Endothelial cell of umbilical vein (primary cell): ENCODE measurements around the gene DIS3L2.

Source experiments
- EZH2 ChIP-seq: IDR thresholded peaks from 2 replicates; pipeline ENCODE4 v1.6.1; 2012; ENCODE audit warnings: borderline replicate concordance, low read depth, mild to moderate bottlenecking, moderate library complexity, low read length, inconsistent platforms; ENCODE audit not compliant: severe bottlenecking
- GATA2 ChIP-seq: IDR thresholded peaks from 2 replicates; pipeline ENCODE4 v1.7.0; 2011; ENCODE audit warnings: low read depth, mild to moderate bottlenecking, moderate library complexity, mixed read lengths, low read length; ENCODE audit not compliant: insufficient read length, insufficient read depth
- MYC ChIP-seq: IDR thresholded peaks from one replicate; pipeline ENCODE4 v1.6.1; 2011; ENCODE audit warnings: mild to moderate bottlenecking, low read depth, low read length
- POLR2A ChIP-seq: IDR thresholded peaks from 2 replicates; pipeline ENCODE4 v1.6.1; 2012; ENCODE audit warnings: low read depth, mild to moderate bottlenecking, control low read depth, low read length
- TF ChIP-seq, protein P1 (sequence below), 2 donors: IDR thresholded peaks; 1 replicate in 1 of 2; 2 replicates in 1 of 2; pipeline ENCODE4 v1.5.1; 2011; ENCODE audit warnings: low read length in 2 of 2, mild to moderate bottlenecking in 2 of 2, moderate library complexity in 2 of 2, control low read depth in 1 of 2, inconsistent platforms in 1 of 2, low read depth in 1 of 2; ENCODE audit not compliant: insufficient read depth in 1 of 2; ENCODE audit errors: extremely low read depth in 1 of 2

DNA sequence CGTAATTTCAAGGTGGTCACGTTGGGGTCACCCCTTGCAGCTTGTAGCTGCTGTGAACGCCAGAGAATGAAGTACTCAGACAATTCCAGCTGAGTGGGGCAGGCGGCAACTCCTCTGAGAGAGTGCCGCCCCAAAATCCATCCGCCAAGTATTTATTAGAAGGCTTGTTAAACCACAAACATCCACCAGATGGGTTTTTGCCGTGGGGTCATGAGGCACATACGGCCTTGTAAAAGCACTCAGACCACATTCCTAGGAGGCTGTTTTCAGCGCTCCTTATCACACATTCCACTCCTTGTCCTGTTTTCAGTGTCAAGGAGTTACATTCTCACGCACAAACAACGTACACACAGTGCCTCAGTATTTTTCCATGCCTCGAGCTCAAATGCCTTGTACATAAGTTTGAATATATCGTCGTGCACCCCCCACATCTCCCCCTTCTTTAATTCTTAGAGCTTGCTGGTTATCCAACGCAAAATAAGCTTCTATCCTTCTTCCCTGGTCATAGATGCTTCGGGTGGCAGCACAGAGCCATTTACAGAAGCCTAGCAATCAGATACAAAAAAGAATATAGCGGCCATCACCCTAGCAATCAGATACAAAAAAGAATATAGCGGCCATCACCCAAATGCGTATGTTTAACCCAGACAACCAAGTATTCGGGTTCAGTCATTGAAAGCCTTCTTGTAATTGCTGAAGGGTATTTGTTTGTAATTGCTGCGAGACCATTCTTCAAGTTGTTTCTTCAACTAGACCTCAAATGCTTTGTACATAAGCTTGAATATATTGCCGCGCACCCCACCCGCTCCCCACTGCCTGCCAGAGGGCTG lies 424.4 kb downstream of the DIS3L2 start:
- TF ChIP-seq, protein P1, sequence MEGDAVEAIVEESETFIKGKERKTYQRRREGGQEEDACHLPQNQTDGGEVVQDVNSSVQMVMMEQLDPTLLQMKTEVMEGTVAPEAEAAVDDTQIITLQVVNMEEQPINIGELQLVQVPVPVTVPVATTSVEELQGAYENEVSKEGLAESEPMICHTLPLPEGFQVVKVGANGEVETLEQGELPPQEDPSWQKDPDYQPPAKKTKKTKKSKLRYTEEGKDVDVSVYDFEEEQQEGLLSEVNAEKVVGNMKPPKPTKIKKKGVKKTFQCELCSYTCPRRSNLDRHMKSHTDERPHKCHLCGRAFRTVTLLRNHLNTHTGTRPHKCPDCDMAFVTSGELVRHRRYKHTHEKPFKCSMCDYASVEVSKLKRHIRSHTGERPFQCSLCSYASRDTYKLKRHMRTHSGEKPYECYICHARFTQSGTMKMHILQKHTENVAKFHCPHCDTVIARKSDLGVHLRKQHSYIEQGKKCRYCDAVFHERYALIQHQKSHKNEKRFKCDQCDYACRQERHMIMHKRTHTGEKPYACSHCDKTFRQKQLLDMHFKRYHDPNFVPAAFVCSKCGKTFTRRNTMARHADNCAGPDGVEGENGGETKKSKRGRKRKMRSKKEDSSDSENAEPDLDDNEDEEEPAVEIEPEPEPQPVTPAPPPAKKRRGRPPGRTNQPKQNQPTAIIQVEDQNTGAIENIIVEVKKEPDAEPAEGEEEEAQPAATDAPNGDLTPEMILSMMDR (IDR thresholded peaks at IDR 0.05; ENCODE audit: extremely low read depth in 1 of 2, insufficient read depth in 1 of 2, low read depth in 1 of 2, low read length in 2 of 2) = no peak
- TF ChIP-seq EZH2 (no peak), GATA2 (no peak), MYC (no peak), POLR2A (no peak)
